ENCODE data around the gene CNPPD1. TPM values are rescaled to one million over a fixed set of nuclear protein-coding genes. Genes with fewer than 3 reads are reported as not detected.
"Not testable (repeated sequence)": the region's sequence is repeated elsewhere in the genome, so short reads cannot be mapped to it uniquely, and the experiment has no call there.

CNPPD1 gene
- total RNA-seq, 1 donor from 2014 or later = 32.2 TPM

- intact Hi-C loops (cut with DNase I) = no loop called here
- Histone ChIP-seq H3K36me3 (peaks cover 0 to 9% of the 10 kb centered on the region in 2 donors), H3K4me3 (no peak overlapping the region), H3K27me3 (no peaks in the 10 kb centered on the region), H3K27ac (no peak overlapping the region), H3K9me3 (no peaks in the 10 kb centered on the region), H3K4me1 (peaks cover 22% of the 10 kb centered on the region)
- no peak for TF ChIP-seq CTCF (IDR thresholded peaks at IDR 0.05)
- DNase-seq (ENCODE audit: extremely low spot score in 2 of 2) = peak in 1 of 2 donors; percentile 11
Measured at GRCh38 chr2:219205165-219205538, 28.4 kb upstream of the CNPPD1 start.

DNA sequence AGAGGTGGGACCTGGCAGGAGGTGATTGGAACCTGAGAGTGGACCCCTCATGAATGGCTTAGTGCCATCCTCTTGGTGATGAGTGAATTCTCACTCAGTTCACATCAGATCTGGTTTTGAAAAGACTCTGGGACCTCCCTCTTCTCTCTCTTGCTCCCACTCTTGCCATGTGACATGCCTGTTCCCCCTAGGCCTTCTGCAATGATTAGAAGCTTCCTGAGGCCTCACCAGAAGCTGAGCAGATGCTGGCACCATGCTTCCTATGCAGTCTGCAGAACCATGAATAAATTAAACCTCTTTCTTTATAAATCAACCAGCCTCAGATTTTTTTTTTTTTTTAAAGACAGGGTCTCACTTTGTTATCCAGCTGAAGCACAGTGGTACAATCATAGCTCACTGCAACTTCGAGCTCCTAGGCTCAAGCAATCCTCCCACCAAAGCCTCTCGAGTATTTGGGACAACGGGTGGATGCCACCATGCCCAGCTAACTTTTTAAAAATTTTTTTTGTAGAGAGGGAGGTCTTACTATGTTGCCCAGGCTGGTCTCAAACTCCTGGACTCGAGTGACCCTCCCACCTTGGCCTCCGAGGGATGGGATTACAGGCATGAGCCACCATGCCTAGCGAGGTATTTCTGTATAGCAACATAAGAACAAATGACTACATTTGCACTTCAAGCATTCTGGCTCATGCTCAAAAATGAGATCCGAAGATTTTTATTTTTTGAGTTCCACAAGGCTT lies 27.9 kb upstream of the CNPPD1 start:
- H3K9me3 ChIP-seq = no peaks in the 10 kb centered on the region
- H3K27ac ChIP-seq = no peak overlapping the region
- DNase-seq (ENCODE audit: extremely low spot score in 2 of 2) = peak in 1 of 2 donors; percentile 77
- H3K27me3 ChIP-seq = no peaks in the 10 kb centered on the region
- H3K4me1 ChIP-seq = peaks cover 22% of the 10 kb centered on the region
- intact Hi-C loops (cut with DNase I) = no loop called here
- H3K4me3 ChIP-seq = no peak overlapping the region
- peaks cover 0 to 8% of the 10 kb centered on the region in 2 donors for H3K36me3 ChIP-seq
- TF ChIP-seq CTCF (IDR thresholded peaks at IDR 0.05) (no peak), POLR2A (IDR thresholded peaks at IDR 0.05) (no peak), POLR2AphosphoS5 (IDR thresholded peaks at IDR 0.05; ENCODE audit: insufficient read depth in 1 of 2, low read depth in 1 of 2) (no peak)

DNA sequence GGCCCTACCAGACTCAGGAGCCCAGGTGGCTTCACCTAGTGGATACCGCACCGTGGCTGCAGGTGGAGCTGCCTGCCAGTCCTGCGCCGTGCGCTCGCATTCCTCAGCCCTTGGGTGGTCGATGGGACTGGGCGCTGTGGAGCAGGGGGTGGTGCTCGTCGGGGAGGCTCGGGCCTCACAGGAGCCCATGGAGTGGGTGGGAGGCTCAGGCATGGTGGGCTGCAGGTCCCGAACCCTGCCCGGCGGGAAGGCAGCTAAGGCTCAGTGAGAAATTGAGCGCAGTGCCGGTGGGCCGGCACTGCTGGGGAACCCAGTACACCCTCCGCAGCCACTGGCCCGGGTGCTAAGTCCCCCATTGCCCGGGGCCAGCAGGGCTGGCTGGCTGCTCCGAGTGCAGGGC lies 24.6 kb upstream of the CNPPD1 start:
- H3K36me3 ChIP-seq; H3K4me3 ChIP-seq; intact Hi-C loops (cut with DNase I); H3K27ac ChIP-seq; DNase-seq (ENCODE audit: extremely low spot score in 2 of 2); H3K9me3 ChIP-seq; H3K27me3 ChIP-seq; H3K4me1 ChIP-seq: not testable (repeated sequence)

- H3K27me3 ChIP-seq; H3K9me3 ChIP-seq; H3K4me3 ChIP-seq; H3K4me1 ChIP-seq; H3K27ac ChIP-seq; H3K36me3 ChIP-seq; DNase-seq (ENCODE audit: extremely low spot score in 2 of 2); intact Hi-C loops (cut with DNase I): not testable (repeated sequence)
Measured at GRCh38 chr2:219200502-219201326, 24.0 kb upstream of the CNPPD1 start.

DNA sequence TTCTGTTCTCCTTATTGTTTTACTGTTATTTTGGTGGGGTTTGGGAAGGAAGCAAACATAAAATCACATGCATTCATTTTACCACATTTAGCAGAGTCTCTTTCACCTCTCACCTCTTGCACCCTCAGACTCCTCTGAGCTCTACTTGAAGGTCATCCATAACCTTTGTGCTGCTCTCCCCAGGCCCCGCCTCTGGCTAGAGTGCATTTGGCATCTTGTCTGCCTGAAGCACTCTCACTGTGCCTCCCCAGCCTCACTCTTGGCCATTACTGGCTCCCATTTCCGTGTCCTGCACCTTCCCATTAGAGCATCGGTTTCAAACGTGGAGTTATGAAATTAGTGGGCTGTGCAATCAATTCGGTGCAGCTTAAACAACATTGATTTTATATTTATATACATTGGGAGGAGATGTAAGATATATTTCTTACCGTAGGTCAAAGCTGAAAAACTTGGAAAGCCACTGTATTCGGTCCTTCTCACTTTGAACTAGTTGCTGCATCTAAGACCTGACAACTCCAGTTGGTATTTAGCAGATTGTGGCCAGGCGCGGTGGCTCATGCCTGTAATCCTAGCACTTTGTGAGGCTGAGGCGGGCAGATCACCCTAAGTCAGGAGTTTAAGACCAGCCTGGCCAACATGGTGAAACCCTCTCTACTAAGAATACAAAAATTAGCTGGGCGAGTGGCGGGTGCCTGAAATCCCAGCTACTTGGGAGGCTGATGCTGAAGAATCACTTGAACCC lies 22.9 kb upstream of the CNPPD1 start:
- no peak overlapping the region for H3K4me3 ChIP-seq
- no peaks in the 10 kb centered on the region for H3K9me3 ChIP-seq
- no peak for DNase-seq (ENCODE audit: extremely low spot score in 2 of 2)
- H3K4me1 ChIP-seq = no peaks in the 10 kb centered on the region
- H3K36me3 ChIP-seq = no peaks in the 10 kb centered on the region
- intact Hi-C loops (cut with DNase I) = no loop called here
- TF ChIP-seq POLR2A (IDR thresholded peaks at IDR 0.05) (no peak), CTCF (IDR thresholded peaks at IDR 0.05) (no peak), POLR2AphosphoS5 (IDR thresholded peaks at IDR 0.05; ENCODE audit: insufficient read depth in 1 of 2, low read depth in 1 of 2) (no peak)
- H3K27ac ChIP-seq = no peak overlapping the region
- H3K27me3 ChIP-seq = no peaks in the 10 kb centered on the region
